Measurements from ENCODE around the gene THAP3. TPM values are rescaled to one million over a fixed set of nuclear protein-coding genes. Genes with fewer than 3 reads are reported as not detected.

THAP3 gene
- total and polyA plus RNA-seq, 2 donors from 2014 or later: 14.4 to 28.7 TPM

DNA sequence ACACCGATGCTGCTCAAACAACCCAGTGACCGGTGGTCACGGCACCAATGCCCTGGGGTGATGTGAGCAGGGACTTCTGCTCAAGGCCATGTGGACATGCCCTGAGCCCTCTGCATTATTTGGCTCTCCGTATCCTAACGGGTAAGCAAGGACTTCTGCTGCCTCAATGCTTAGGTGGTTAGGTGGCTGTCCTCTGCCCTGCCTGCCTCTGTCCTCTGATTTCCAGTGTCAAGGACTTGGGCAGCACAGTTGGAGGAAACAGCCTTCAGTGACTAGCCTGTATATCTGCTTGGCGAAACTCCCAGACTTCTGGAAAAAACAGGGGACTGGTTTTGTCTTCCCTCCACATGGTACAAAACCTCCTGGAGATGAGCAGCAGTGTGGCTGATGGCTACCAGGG lies 42.5 kb downstream of the THAP3 start:
- no peak for FAIRE-seq
- Histone ChIP-seq H3K4me1 (ENCODE audit: control insufficient read depth in 2 of 3, insufficient read depth in 2 of 3, low read depth in 1 of 3, low read length in 3 of 3) (no peaks in the 10 kb centered on the region), H3K36me3 (ENCODE audit: control insufficient read depth in 2 of 3, insufficient read depth in 3 of 3, low read length in 3 of 3) (peaks cover 0 to 13% (median 4%) of the 10 kb centered on the region in 3 donors), H3K9ac (ENCODE audit: low read length in 3 of 3) (no peak overlapping the region), H3K27ac (ENCODE audit: low read depth in 2 of 2, low read length in 2 of 2) (peak overlapping the region in 1 of 2 donors; percentile 20), H3K9me3 (ENCODE audit: control insufficient read depth in 2 of 3, insufficient read depth in 1 of 3, low read length in 3 of 3) (no peaks in the 10 kb centered on the region), H3K4me3 (ENCODE audit: low read length in 3 of 3) (no peak overlapping the region), H3K27me3 (ENCODE audit: control insufficient read depth, insufficient read depth, low read length) (no peaks in the 10 kb centered on the region)
- intact Hi-C loops (cut with DNase I): no loop called here
- TF ChIP-seq, protein P1, sequence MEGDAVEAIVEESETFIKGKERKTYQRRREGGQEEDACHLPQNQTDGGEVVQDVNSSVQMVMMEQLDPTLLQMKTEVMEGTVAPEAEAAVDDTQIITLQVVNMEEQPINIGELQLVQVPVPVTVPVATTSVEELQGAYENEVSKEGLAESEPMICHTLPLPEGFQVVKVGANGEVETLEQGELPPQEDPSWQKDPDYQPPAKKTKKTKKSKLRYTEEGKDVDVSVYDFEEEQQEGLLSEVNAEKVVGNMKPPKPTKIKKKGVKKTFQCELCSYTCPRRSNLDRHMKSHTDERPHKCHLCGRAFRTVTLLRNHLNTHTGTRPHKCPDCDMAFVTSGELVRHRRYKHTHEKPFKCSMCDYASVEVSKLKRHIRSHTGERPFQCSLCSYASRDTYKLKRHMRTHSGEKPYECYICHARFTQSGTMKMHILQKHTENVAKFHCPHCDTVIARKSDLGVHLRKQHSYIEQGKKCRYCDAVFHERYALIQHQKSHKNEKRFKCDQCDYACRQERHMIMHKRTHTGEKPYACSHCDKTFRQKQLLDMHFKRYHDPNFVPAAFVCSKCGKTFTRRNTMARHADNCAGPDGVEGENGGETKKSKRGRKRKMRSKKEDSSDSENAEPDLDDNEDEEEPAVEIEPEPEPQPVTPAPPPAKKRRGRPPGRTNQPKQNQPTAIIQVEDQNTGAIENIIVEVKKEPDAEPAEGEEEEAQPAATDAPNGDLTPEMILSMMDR (IDR thresholded peaks at IDR 0.05; ENCODE audit: borderline replicate concordance, extremely low read depth, insufficient read depth): no peak
- no peak for DNase-seq

DNA sequence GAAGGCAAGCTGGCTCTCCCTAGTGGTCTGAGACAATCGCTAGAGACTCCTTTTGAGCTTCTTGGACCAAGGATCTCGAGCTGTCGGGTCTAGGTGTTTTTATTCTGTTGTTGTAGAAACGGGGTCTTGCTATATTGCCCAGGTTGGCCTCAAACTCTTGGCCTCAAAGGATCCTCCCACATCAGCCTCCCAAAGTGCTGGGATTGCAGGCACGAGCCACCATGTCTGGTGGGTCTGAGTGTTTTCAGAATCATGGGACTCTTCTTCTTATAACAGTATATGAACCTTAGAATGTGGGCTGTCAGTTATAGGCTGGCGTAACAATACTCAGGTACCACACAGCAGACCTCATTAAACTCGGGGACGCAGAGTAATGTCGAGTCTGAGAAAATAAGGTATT lies 43.8 kb downstream of the THAP3 start:
- Histone ChIP-seq H3K9me3 (ENCODE audit: control insufficient read depth in 2 of 3, insufficient read depth in 1 of 3, low read length in 3 of 3) (no peaks in the 10 kb centered on the region), H3K36me3 (ENCODE audit: control insufficient read depth in 2 of 3, insufficient read depth in 3 of 3, low read length in 3 of 3) (peaks cover 0 to 13% (median 4%) of the 10 kb centered on the region in 3 donors), H3K4me3 (ENCODE audit: low read length in 3 of 3) (no peak overlapping the region), H3K9ac (ENCODE audit: low read length in 3 of 3) (no peak overlapping the region), H3K4me1 (ENCODE audit: control insufficient read depth in 2 of 3, insufficient read depth in 2 of 3, low read depth in 1 of 3, low read length in 3 of 3) (no peaks in the 10 kb centered on the region), H3K27me3 (ENCODE audit: control insufficient read depth, insufficient read depth, low read length) (no peaks in the 10 kb centered on the region), H3K27ac (ENCODE audit: low read depth in 2 of 2, low read length in 2 of 2) (no peak overlapping the region)
- intact Hi-C loops (cut with DNase I): no loop called here
- TF ChIP-seq, protein P1 (IDR thresholded peaks at IDR 0.05; ENCODE audit: borderline replicate concordance, extremely low read depth, insufficient read depth): no peak
- no peak for DNase-seq
- no peak for FAIRE-seq

DNA sequence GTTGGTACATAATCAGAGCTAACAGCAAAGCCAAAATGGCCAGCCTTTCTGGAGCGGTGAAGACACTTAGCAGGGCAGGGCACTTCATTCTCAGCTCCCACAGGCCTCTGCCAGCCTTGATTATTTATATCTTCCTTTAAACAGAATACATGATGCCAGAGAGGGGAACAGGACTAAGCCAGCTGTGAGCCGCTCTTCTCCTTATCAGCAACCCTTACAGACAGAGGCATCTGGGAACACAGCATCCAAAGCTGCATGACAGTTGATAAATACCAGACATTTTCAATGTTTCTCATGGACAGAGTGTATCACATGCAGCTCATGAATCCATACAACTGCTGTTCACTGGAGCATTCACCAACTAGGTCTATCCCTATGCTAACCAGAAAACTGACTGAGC lies 47.9 kb downstream of the THAP3 start:
- H3K27ac ChIP-seq (ENCODE audit: low read depth in 2 of 2, low read length in 2 of 2): no peak overlapping the region
- H3K9me3 ChIP-seq (ENCODE audit: control insufficient read depth in 2 of 3, insufficient read depth in 1 of 3, low read length in 3 of 3): no peaks in the 10 kb centered on the region
- H3K4me3 ChIP-seq (ENCODE audit: low read length in 3 of 3): no peak overlapping the region
- no peak overlapping the region for H3K9ac ChIP-seq (ENCODE audit: low read length in 3 of 3)
- intact Hi-C loops (cut with DNase I): no loop called here
- FAIRE-seq (no peak), DNase-seq (no peak)
- TF ChIP-seq, protein P1 (IDR thresholded peaks at IDR 0.05; ENCODE audit: borderline replicate concordance, extremely low read depth, insufficient read depth): no peak
- peaks cover 0 to 8% (median 2%) of the 10 kb centered on the region in 3 donors for H3K36me3 ChIP-seq (ENCODE audit: control insufficient read depth in 2 of 3, insufficient read depth in 3 of 3, low read length in 3 of 3)
- H3K4me1 ChIP-seq (ENCODE audit: control insufficient read depth in 2 of 3, insufficient read depth in 2 of 3, low read depth in 1 of 3, low read length in 3 of 3): peaks cover 0 to 7% (median 3%) of the 10 kb centered on the region in 3 donors
- H3K27me3 ChIP-seq (ENCODE audit: control insufficient read depth, insufficient read depth, low read length): no peaks in the 10 kb centered on the region

DNA sequence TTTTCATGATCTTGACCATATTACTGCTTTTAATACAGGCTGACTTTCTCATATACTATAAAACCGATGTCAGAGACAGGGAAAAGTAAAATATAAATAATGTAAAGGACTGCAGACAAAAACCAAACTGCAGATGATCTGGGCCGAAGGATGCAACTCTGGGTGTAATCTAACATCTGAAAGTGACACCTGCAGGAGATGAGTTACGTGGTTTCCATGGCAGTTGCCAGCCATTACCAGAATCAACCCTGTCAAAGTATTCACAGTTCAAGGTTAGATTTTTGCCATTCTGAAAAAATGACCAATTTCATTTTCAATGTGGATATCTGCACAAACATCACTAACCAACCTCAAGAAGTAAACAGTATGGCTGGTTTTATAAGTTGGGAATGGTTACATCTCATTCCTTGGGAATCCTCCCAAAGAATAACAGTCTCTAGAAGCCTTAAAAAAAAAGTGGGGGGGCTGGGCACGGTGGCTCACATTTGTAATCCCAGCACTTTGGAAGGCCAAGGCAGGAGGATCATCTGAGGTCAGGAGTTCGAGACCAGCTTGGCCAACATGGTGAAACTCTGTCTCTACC lies 49.2 kb downstream of the THAP3 start:
- H3K4me1 ChIP-seq (ENCODE audit: control insufficient read depth in 2 of 3, insufficient read depth in 2 of 3, low read depth in 1 of 3, low read length in 3 of 3): peaks cover 0 to 7% (median 3%) of the 10 kb centered on the region in 3 donors
- TF ChIP-seq, protein P1 (IDR thresholded peaks at IDR 0.05; ENCODE audit: borderline replicate concordance, extremely low read depth, insufficient read depth): no peak
- no peak overlapping the region for H3K27ac ChIP-seq (ENCODE audit: low read depth in 2 of 2, low read length in 2 of 2)
- no peak for DNase-seq
- no peaks in the 10 kb centered on the region for H3K27me3 ChIP-seq (ENCODE audit: control insufficient read depth, insufficient read depth, low read length)
- no peak for FAIRE-seq
- no peak overlapping the region for H3K9ac ChIP-seq (ENCODE audit: low read length in 3 of 3)
- no peaks in the 10 kb centered on the region for H3K9me3 ChIP-seq (ENCODE audit: control insufficient read depth in 2 of 3, insufficient read depth in 1 of 3, low read length in 3 of 3)
- peaks cover 0 to 14% (median 6%) of the 10 kb centered on the region in 3 donors for H3K36me3 ChIP-seq (ENCODE audit: control insufficient read depth in 2 of 3, insufficient read depth in 3 of 3, low read length in 3 of 3)
- intact Hi-C loops (cut with DNase I): no loop called here
- H3K4me3 ChIP-seq (ENCODE audit: low read length in 3 of 3): no peak overlapping the region
